ENCODE measurements around the gene CASP6. TPM values are rescaled to one million over a fixed set of nuclear protein-coding genes. Genes with fewer than 3 reads are reported as not detected.

CASP6 gene
- total RNA-seq, 1 experiment from 2014 or later = 22.4 TPM

GRCh38 chr4:109672169-109672930 is 30.9 kb downstream of the CASP6 start:
- BruUV-seq (replicated peaks) = no TSS peak
- H2AFZ ChIP-seq = no peak overlapping the region
- no peak for DNase-seq
- POLR2A ChIA-PET (ENCODE audit: unreplicated experiment) = no interaction called here
- no peaks in the 10 kb centered on the region for H4K20me1 ChIP-seq (ENCODE audit: insufficient read depth)
- CTCF ChIA-PET = no interaction called here
- H3K27ac ChIP-seq = no peak overlapping the region
- H3K4me1 ChIP-seq (replicated peaks; ENCODE audit: insufficient read depth) = no peaks in the 10 kb centered on the region
- H3K9me2 ChIP-seq (ENCODE audit: insufficient read depth) = no peaks in the 10 kb centered on the region
- no peaks in the 10 kb centered on the region for H3K79me2 ChIP-seq (ENCODE audit: low read depth)
- no peaks in the 10 kb centered on the region for H3K9me3 ChIP-seq (ENCODE audit: insufficient read depth, low read depth)
- H3F3A ChIP-seq (ENCODE audit: insufficient read depth, low read depth) = no peaks in the 10 kb centered on the region
- H3K4me3 ChIP-seq = no peak overlapping the region
- intact Hi-C loops (cut with micrococcal nuclease; ENCODE audit: unreplicated experiment) = no loop called here
- no peaks in the 10 kb centered on the region for H3K27me3 ChIP-seq (ENCODE audit: insufficient read depth, low read depth)
- H3K4me2 ChIP-seq = no peak overlapping the region
- TF ChIP-seq EZH2 (IDR thresholded peaks at IDR 0.05; ENCODE audit: low read depth) = no peak
- TF ChIP-seq CTCF (conservative IDR thresholded peaks at IDR 0.05) = no peak
- no peaks in the 10 kb centered on the region for H3K36me3 ChIP-seq (ENCODE audit: low read depth)

- no peaks in the 10 kb centered on the region for H3K27me3 ChIP-seq (ENCODE audit: insufficient read depth, low read depth)
- POLR2A ChIA-PET (ENCODE audit: unreplicated experiment) = no interaction called here
- H3K4me1 ChIP-seq (replicated peaks; ENCODE audit: insufficient read depth) = no peaks in the 10 kb centered on the region
- intact Hi-C loops (cut with micrococcal nuclease; ENCODE audit: unreplicated experiment) = no loop called here
- no peak overlapping the region for H2AFZ ChIP-seq
- no peaks in the 10 kb centered on the region for H4K20me1 ChIP-seq (ENCODE audit: insufficient read depth)
- H3K4me2 ChIP-seq = no peak overlapping the region
- DNase-seq = no peak
- no TSS peak for BruUV-seq (replicated peaks)
- no peaks in the 10 kb centered on the region for H3K79me2 ChIP-seq (ENCODE audit: low read depth)
- CTCF ChIA-PET = no interaction called here
- TF ChIP-seq CTCF (conservative IDR thresholded peaks at IDR 0.05) (no peak), EZH2 (IDR thresholded peaks at IDR 0.05; ENCODE audit: low read depth) (no peak)
- no peaks in the 10 kb centered on the region for H3F3A ChIP-seq (ENCODE audit: insufficient read depth, low read depth)
- no peak overlapping the region for H3K27ac ChIP-seq
- H3K9me2 ChIP-seq (ENCODE audit: insufficient read depth) = no peaks in the 10 kb centered on the region
- H3K4me3 ChIP-seq = no peak overlapping the region
- H3K36me3 ChIP-seq (ENCODE audit: low read depth) = no peaks in the 10 kb centered on the region
- no peaks in the 10 kb centered on the region for H3K9me3 ChIP-seq (ENCODE audit: insufficient read depth, low read depth)
Observed at GRCh38 chr4:109671350-109671749, 31.9 kb downstream of the CASP6 start.

DNA sequence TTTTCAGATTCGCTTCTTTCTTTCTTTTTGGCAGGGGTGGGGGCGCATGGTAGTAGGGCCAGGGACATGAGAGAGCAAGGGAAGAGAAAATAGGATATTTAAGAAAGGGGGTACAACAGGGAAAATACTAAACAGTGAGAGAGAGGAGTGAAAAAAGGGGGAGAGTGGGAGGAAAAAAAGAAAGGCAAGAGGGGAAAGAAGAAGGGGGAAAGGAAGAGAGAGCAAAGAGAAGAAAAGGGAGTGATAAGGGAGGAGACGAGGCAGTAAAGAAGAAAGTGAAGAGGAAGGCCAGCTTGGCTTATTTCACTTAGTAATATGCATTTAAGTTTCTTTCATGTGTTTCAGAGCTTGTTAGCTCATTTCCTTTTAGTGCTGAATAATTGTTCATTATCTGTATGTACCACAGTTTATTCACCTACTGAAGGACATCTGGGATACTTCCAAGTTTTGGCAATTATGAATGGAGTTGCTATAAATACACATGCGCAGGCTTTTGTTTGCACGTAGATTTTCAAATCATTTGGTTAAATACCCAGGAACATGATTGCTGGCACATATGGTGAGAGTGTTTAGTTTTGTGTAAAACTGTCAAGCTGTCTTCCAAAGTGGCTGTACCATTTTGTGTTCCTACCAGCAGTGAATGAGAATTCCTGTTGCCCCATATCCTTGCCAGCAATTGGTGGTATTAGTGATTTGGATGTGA is 37.3 kb downstream of the CASP6 start:
- Histone ChIP-seq H3K27ac (no peak overlapping the region), H3K4me3 (no peak overlapping the region), H4K20me1 (ENCODE audit: insufficient read depth) (no peaks in the 10 kb centered on the region), H3F3A (ENCODE audit: insufficient read depth, low read depth) (no peaks in the 10 kb centered on the region), H3K4me1 (replicated peaks; ENCODE audit: insufficient read depth) (no peaks in the 10 kb centered on the region), H3K27me3 (ENCODE audit: insufficient read depth, low read depth) (no peaks in the 10 kb centered on the region), H3K79me2 (ENCODE audit: low read depth) (no peaks in the 10 kb centered on the region), H3K9me2 (ENCODE audit: insufficient read depth) (no peaks in the 10 kb centered on the region), H3K4me2 (no peak overlapping the region), H3K36me3 (ENCODE audit: low read depth) (no peaks in the 10 kb centered on the region), H3K9me3 (ENCODE audit: insufficient read depth, low read depth) (no peaks in the 10 kb centered on the region), H2AFZ (no peak overlapping the region)
- POLR2A ChIA-PET (ENCODE audit: unreplicated experiment) = no interaction called here
- intact Hi-C loops (cut with micrococcal nuclease; ENCODE audit: unreplicated experiment) = no loop called here
- DNase-seq = no peak
- TF ChIP-seq EZH2 (IDR thresholded peaks at IDR 0.05; ENCODE audit: low read depth) = no peak
- no peak for TF ChIP-seq CTCF (conservative IDR thresholded peaks at IDR 0.05)
- BruUV-seq (replicated peaks) = no TSS peak
- CTCF ChIA-PET = no interaction called here
